ENCODE data around the gene SLC25A38.

GRCh38 chr3:39443530-39443929, 60.4 kb downstream of the SLC25A38 start:
- TF ChIP-seq CTCF (IDR thresholded peaks at IDR 0.05) = no peak
- TF ChIP-seq POLR2A (IDR thresholded peaks at IDR 0.05) = no peak
